ENCODE data around the gene PARD3B. TPM values are rescaled to one million over a fixed set of nuclear protein-coding genes. Genes with fewer than 3 reads are reported as not detected.

Gene PARD3B
- total and polyA plus RNA-seq, 8 donors: 1.8 to 42.6 (median 15.1) TPM

DNA sequence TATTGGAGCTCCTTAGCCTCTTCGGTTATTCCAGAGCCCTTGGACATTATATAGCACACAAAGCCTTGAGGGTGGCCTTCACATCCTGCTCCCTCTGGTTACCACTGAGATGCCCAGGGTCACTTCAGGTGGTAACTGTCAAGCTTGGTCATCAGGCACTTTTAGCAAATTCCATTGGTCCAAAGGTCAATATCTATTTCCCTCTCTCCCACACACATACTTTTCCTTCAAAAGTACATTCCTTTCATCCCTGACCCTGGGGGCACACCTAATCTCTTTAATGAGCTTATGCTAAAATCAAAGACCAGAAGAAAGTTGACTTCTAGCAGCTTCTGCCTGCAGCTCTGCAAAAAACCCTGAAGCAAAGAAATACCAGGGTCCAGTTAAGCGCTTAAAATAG lies 965.1 kb downstream of the PARD3B start:
- DNase-seq: no peak
- H3K4me3 ChIP-seq: no peak overlapping the region
- 75 to 98% (median 88%) methylated on average over 2 of the region's 2 CpGs for WGBS, 5 donors
- no peaks in the 10 kb centered on the region for H3K27me3 ChIP-seq
- no peak overlapping the region for H3K27ac ChIP-seq
- no peaks in the 10 kb centered on the region for H3K4me1 ChIP-seq
- no peaks in the 10 kb centered on the region for H3K36me3 ChIP-seq
- TF ChIP-seq POLR2A (IDR thresholded peaks at IDR 0.05) (no peak), CTCF (IDR thresholded peaks at IDR 0.05) (no peak), POLR2AphosphoS5 (IDR thresholded peaks at IDR 0.05) (no peak), EP300 (IDR thresholded peaks at IDR 0.05) (no peak)
- H3K9me3 ChIP-seq: no peaks in the 10 kb centered on the region
- intact Hi-C loops (cut with DNase I; ENCODE audit: low total_unique reads): no loop called here

- no peaks in the 10 kb centered on the region for H3K36me3 ChIP-seq
- H3K4me1 ChIP-seq: no peaks in the 10 kb centered on the region
- intact Hi-C loops (cut with DNase I; ENCODE audit: low total_unique reads): no loop called here
- no peak overlapping the region for H3K4me3 ChIP-seq
- no peak overlapping the region for H3K27ac ChIP-seq
- H3K27me3 ChIP-seq: no peaks in the 10 kb centered on the region
- TF ChIP-seq CTCF (IDR thresholded peaks at IDR 0.05) (no peak), POLR2AphosphoS5 (IDR thresholded peaks at IDR 0.05) (no peak), EP300 (IDR thresholded peaks at IDR 0.05) (no peak), POLR2A (IDR thresholded peaks at IDR 0.05) (no peak)
- H3K9me3 ChIP-seq: peaks cover 0 to 5% (median 2%) of the 10 kb centered on the region in 4 donors
- no peak for DNase-seq
- 47 to 59% (median 57%) methylated on average over 2 of the region's 2 CpGs for WGBS, 5 donors
Measured at GRCh38 chr2:205511221-205511620, 965.9 kb downstream of the PARD3B start.

DNA sequence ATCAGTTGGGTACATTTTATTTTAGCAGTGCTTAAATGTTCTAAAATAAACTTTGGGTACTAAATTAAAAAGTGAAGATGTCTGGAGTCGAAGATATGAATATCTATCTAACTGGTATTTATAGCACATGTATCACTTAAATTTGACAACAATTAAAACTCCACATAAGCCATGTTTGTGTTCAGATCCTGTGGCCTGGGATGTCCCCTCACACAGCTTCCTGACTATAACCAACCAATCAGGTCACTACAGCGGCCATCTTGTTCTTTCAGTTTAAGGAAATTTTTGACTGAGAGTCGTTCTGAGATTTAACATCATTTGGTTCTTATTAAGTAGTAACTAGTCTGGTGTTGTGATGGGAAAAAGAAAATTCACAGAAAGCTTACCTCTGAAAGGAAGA lies 966.4 kb downstream of the PARD3B start:
- Histone ChIP-seq H3K9me3 (peaks cover 0 to 5% (median 2%) of the 10 kb centered on the region in 4 donors), H3K4me3 (no peak overlapping the region), H3K27ac (no peak overlapping the region), H3K27me3 (no peaks in the 10 kb centered on the region), H3K36me3 (no peaks in the 10 kb centered on the region), H3K4me1 (no peaks in the 10 kb centered on the region)
- no peak for TF ChIP-seq POLR2AphosphoS5 (IDR thresholded peaks at IDR 0.05)
- TF ChIP-seq POLR2A (IDR thresholded peaks at IDR 0.05): no peak
- no peak for TF ChIP-seq CTCF (IDR thresholded peaks at IDR 0.05)
- intact Hi-C loops (cut with DNase I; ENCODE audit: low total_unique reads): no loop called here
- 82 to 95% (median 91%) methylated on average over 3 of the region's 3 CpGs for WGBS, 5 donors
- DNase-seq: no peak

- Histone ChIP-seq H3K4me1 (no peaks in the 10 kb centered on the region), H3K9me3 (peaks cover 0 to 22% (median 13%) of the 10 kb centered on the region in 4 donors), H3K27me3 (no peaks in the 10 kb centered on the region), H3K36me3 (no peaks in the 10 kb centered on the region), H3K4me3 (no peak overlapping the region), H3K27ac (no peak overlapping the region)
- 84 to 96% (median 92%) methylated on average over 4 of the region's 4 CpGs for WGBS, 5 donors
- intact Hi-C loops (cut with DNase I; ENCODE audit: low total_unique reads): no loop called here
- TF ChIP-seq CTCF (IDR thresholded peaks at IDR 0.05) (no peak), POLR2AphosphoS5 (IDR thresholded peaks at IDR 0.05) (no peak), EP300 (IDR thresholded peaks at IDR 0.05) (no peak), POLR2A (IDR thresholded peaks at IDR 0.05) (no peak)
- no peak for DNase-seq
Measured at GRCh38 chr2:205520311-205520710, 975.0 kb downstream of the PARD3B start.

Data from stomach (tissue), 9 donors.